ENCODE results near the gene KIRREL2. TPM values are rescaled to one million over a fixed set of nuclear protein-coding genes. Genes with fewer than 3 reads are reported as not detected.
"Not testable (repeated sequence)": the region's sequence is repeated elsewhere in the genome, so short reads cannot be mapped to it uniquely, and the experiment has no call there.

The KIRREL2 gene
- total RNA-seq, 1 experiment from 2014 or later, result 5.0 TPM

DNA sequence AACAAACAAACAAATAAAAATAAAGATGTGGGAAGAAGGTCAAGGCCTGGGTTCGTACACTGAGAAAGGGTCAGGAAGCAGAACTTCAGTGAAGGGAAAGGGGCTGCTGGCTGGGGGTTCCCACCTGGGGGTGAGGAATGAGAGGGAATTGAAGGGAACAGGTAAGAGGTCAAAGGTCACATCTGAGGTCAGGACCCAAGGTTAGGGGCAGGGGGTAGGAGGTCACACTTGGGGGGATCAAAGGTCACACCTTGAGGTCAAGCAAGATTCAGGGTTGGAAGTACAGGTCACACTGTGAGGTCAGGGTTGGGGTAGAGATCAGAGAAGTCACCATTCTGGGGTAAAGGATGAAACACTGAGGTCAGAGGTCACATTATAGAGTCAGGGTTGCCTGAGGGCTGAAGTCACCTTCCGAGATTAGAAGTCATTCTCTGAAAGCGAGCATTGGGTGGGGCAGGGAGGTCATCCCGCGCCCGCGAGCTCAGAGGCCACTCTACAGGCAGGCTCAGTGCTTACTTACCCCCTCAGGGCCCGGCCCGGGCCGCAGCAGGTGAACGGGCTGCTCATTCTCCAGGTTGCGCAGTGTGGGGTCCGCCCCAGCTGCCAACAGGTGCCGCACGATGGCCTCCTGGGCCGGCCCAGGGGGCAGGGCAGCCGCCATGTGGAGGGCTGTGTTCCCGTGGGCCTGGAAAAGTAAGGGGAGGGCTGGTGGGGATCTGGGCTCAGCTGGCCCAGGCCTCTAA lies 32.8 kb downstream of the KIRREL2 start:
- Histone ChIP-seq H3K27me3 (ENCODE audit: control insufficient read depth, insufficient read depth, low read length) (no peaks in the 10 kb centered on the region), H3K27ac (ENCODE audit: low read length) (no peak overlapping the region), H3K4me1 (ENCODE audit: control insufficient read depth, insufficient read depth, low read length) (no peaks in the 10 kb centered on the region), H3K9me3 (ENCODE audit: control insufficient read depth, insufficient read depth, low read depth, low read length) (no peaks in the 10 kb centered on the region), H3K4me3 (ENCODE audit: low read depth in 2 of 2, low read length in 2 of 2) (no peak overlapping the region), H3K36me3 (ENCODE audit: control insufficient read depth, insufficient read depth, low read length) (peaks cover 5% of the 10 kb centered on the region; the same call in 1 of the 2 replicates)
- CTCF ChIA-PET, result no interaction called here
- POLR2A ChIA-PET, result no interaction called here
- in situ Hi-C loops (cut with HindIII; ENCODE audit: low pct_unique_long_range_greater_than_20kb, low sequenced_read_pairs) (no loop called here), intact Hi-C loops (cut with micrococcal nuclease; ENCODE audit: unreplicated experiment) (no loop called here)
- BruUV-seq (replicated peaks), result no TSS peak
- ATAC-seq (peak; percentile 31; the same call in 1 of the 2 replicates), DNase-seq (ENCODE audit: low read depth, low spot score) (no peak)
- no peak for TF ChIP-seq SIN3A (IDR thresholded peaks at IDR 0.05; ENCODE audit: borderline replicate concordance, insufficient read depth, low read depth, low read length)
- no peak for TF ChIP-seq TCF7L2 (IDR thresholded peaks at IDR 0.05; ENCODE audit: low read depth, low read length)
- no peak; the same call in 1 of the 2 replicates for TF ChIP-seq POLR2AphosphoS5 (IDR thresholded peaks at IDR 0.05; ENCODE audit: low read depth, low read length)

DNA sequence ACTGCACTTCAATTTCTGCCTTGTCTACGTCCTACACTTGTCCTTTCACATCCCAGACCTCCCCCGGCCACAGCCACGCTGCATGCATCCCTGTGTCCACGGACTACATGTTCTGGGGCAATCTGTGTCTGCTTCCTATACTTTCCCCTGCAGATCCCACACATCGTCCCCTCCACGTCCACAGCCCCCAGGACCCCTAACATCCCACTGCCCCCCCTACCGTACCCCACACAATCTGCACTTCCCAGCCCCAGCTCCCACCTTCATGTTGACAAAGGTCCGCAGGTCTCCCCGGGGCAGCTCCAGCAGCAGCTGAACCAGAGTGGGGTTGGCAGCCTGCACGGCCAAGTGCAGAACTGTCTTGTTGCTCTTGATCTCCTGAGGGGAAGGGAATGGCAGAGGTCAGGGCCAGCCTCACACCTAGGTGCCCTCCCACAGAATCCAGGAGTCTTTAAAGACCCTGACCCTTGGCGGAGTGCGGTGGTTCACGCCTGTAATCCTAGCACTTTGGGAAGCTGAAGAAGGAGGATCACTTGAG lies 33.5 kb downstream of the KIRREL2 start:
- Histone ChIP-seq H3K27ac (ENCODE audit: low read length) (no peak overlapping the region), H3K4me1 (ENCODE audit: control insufficient read depth, insufficient read depth, low read length) (no peaks in the 10 kb centered on the region), H3K36me3 (ENCODE audit: control insufficient read depth, insufficient read depth, low read length) (peaks cover 5% of the 10 kb centered on the region; the same call in 1 of the 2 replicates), H3K9me3 (ENCODE audit: control insufficient read depth, insufficient read depth, low read depth, low read length) (no peaks in the 10 kb centered on the region), H3K27me3 (ENCODE audit: control insufficient read depth, insufficient read depth, low read length) (no peaks in the 10 kb centered on the region), H3K4me3 (ENCODE audit: low read depth in 2 of 2, low read length in 2 of 2) (no peak overlapping the region)
- POLR2A ChIA-PET, result no interaction called here
- in situ Hi-C loops (cut with HindIII; ENCODE audit: low pct_unique_long_range_greater_than_20kb, low sequenced_read_pairs), result no loop called here
- no peak for TF ChIP-seq REST (IDR thresholded peaks at IDR 0.05; ENCODE audit: insufficient read depth in 1 of 2, low read depth in 2 of 2, low read length in 1 of 2)
- no peak for TF ChIP-seq SIN3A (IDR thresholded peaks at IDR 0.05; ENCODE audit: borderline replicate concordance, insufficient read depth, low read depth, low read length)
- TF ChIP-seq, protein P1, sequence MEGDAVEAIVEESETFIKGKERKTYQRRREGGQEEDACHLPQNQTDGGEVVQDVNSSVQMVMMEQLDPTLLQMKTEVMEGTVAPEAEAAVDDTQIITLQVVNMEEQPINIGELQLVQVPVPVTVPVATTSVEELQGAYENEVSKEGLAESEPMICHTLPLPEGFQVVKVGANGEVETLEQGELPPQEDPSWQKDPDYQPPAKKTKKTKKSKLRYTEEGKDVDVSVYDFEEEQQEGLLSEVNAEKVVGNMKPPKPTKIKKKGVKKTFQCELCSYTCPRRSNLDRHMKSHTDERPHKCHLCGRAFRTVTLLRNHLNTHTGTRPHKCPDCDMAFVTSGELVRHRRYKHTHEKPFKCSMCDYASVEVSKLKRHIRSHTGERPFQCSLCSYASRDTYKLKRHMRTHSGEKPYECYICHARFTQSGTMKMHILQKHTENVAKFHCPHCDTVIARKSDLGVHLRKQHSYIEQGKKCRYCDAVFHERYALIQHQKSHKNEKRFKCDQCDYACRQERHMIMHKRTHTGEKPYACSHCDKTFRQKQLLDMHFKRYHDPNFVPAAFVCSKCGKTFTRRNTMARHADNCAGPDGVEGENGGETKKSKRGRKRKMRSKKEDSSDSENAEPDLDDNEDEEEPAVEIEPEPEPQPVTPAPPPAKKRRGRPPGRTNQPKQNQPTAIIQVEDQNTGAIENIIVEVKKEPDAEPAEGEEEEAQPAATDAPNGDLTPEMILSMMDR (IDR thresholded peaks at IDR 0.05), result no peak
- no peak for TF ChIP-seq TCF7L2 (IDR thresholded peaks at IDR 0.05; ENCODE audit: low read depth, low read length)
- no peak for TF ChIP-seq POLR2AphosphoS5 (IDR thresholded peaks at IDR 0.05; ENCODE audit: low read depth, low read length)
- intact Hi-C loops (cut with micrococcal nuclease; ENCODE audit: unreplicated experiment), result no loop called here
- CTCF ChIA-PET, result no interaction called here
- DNase-seq (ENCODE audit: low read depth, low spot score) (no peak), ATAC-seq (peak; percentile 49)
- no TSS peak for BruUV-seq (replicated peaks)

DNA sequence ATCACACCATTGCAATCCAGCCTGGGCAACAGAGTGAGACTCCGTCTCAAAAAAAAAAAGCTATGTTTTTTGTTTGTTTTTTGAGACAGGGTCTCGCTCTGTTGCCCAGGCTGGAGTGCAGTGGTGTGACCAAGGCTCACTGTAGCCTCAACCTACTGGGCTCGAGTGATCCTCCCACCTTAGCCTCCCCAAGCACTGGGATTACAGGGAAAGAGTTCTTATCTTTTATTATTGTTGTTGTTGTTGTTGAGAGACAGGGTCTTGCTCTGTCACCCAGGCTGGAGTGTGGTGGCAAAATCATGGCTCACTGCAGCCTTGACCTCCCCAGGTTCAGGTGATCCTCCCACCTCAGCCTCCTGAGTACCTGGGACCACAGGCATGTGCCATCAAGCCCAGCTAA lies 35.1 kb downstream of the KIRREL2 start:
- H3K9me3 ChIP-seq (ENCODE audit: control insufficient read depth, insufficient read depth, low read depth, low read length); H3K4me1 ChIP-seq (ENCODE audit: control insufficient read depth, insufficient read depth, low read length); H3K27me3 ChIP-seq (ENCODE audit: control insufficient read depth, insufficient read depth, low read length); DNase-seq (ENCODE audit: low read depth, low spot score); BruUV-seq (replicated peaks); intact Hi-C loops (cut with micrococcal nuclease; ENCODE audit: unreplicated experiment); in situ Hi-C loops (cut with HindIII; ENCODE audit: low pct_unique_long_range_greater_than_20kb, low sequenced_read_pairs); H3K4me3 ChIP-seq (ENCODE audit: low read depth in 2 of 2, low read length in 2 of 2); H3K36me3 ChIP-seq (ENCODE audit: control insufficient read depth, insufficient read depth, low read length); POLR2A ChIA-PET; H3K27ac ChIP-seq (ENCODE audit: low read length); ATAC-seq: not testable (repeated sequence)
- CTCF ChIA-PET, result interaction anchor here (0.7 kb wide), 1 partner anchor 39 kb away, joined by 13 read pairs; no protein-coding TSS in a partner anchor
